Measurements from ENCODE around the gene PPM1G.
A peak's percentile ranks its signal among the peaks of the same experiment; 100 is the strongest.

PPM1G gene

GRCh38 chr2:27379383-27379835 lies 30.0 kb downstream of the PPM1G start:
- TF ChIP-seq CTCF (IDR thresholded peaks at IDR 0.05; ENCODE audit: low read depth, low read length): no peak
- no peak for TF ChIP-seq EZH2phosphoT487 (IDR thresholded peaks at IDR 0.05; ENCODE audit: low read depth)
- H4K20me1 ChIP-seq (ENCODE audit: insufficient read depth, low read length): no peaks in the 10 kb centered on the region
- H3K9me3 ChIP-seq (ENCODE audit: insufficient read depth, low read length): no peaks in the 10 kb centered on the region
- peaks cover 67% of the 10 kb centered on the region for H3K36me3 ChIP-seq (replicated peaks; ENCODE audit: low read depth, low read length)
- H3K4me1 ChIP-seq (ENCODE audit: low read length): peaks cover 18% of the 10 kb centered on the region
- H3K4me3 ChIP-seq (ENCODE audit: low read length): peak overlapping the region; percentile 91
- no peaks in the 10 kb centered on the region for H3K27me3 ChIP-seq (ENCODE audit: low read depth, low read length)
- peak overlapping the region; percentile 97 for H3K4me2 ChIP-seq (ENCODE audit: low read length)
- H3K9ac ChIP-seq (ENCODE audit: low read length): no peak overlapping the region
- H2AFZ ChIP-seq (ENCODE audit: low read depth, low read length): no peak overlapping the region
- H3K79me2 ChIP-seq (ENCODE audit: low read length): peaks cover 13% of the 10 kb centered on the region; the same call in 1 of the 2 replicates
- H3K27ac ChIP-seq (ENCODE audit: low read length): no peak overlapping the region

- Histone ChIP-seq H2AFZ (ENCODE audit: low read depth, low read length) (no peak overlapping the region), H3K4me3 (ENCODE audit: low read length) (no peak overlapping the region), H3K4me1 (ENCODE audit: low read length) (peaks cover 15% of the 10 kb centered on the region), H3K36me3 (replicated peaks; ENCODE audit: low read depth, low read length) (peaks cover 63% of the 10 kb centered on the region), H4K20me1 (ENCODE audit: insufficient read depth, low read length) (no peaks in the 10 kb centered on the region), H3K9me3 (ENCODE audit: insufficient read depth, low read length) (no peaks in the 10 kb centered on the region), H3K4me2 (ENCODE audit: low read length) (no peak overlapping the region), H3K79me2 (ENCODE audit: low read length) (peaks cover 12% of the 10 kb centered on the region; the same call in 1 of the 2 replicates), H3K9ac (ENCODE audit: low read length) (no peak overlapping the region), H3K27me3 (ENCODE audit: low read depth, low read length) (no peaks in the 10 kb centered on the region), H3K27ac (ENCODE audit: low read length) (no peak overlapping the region)
- TF ChIP-seq EZH2phosphoT487 (IDR thresholded peaks at IDR 0.05; ENCODE audit: low read depth): no peak
Measured at GRCh38 chr2:27378809-27379290, 30.5 kb downstream of the PPM1G start.

GRCh38 chr2:27378096-27378808 lies 31.1 kb downstream of the PPM1G start:
- Histone ChIP-seq H3K27me3 (ENCODE audit: low read depth, low read length) (no peaks in the 10 kb centered on the region), H3K4me3 (ENCODE audit: low read length) (no peak overlapping the region), H3K4me2 (ENCODE audit: low read length) (no peak overlapping the region), H4K20me1 (ENCODE audit: insufficient read depth, low read length) (no peaks in the 10 kb centered on the region), H3K4me1 (ENCODE audit: low read length) (peaks cover 12% of the 10 kb centered on the region), H3K27ac (ENCODE audit: low read length) (no peak overlapping the region), H2AFZ (ENCODE audit: low read depth, low read length) (no peak overlapping the region), H3K9me3 (ENCODE audit: insufficient read depth, low read length) (no peaks in the 10 kb centered on the region), H3K9ac (ENCODE audit: low read length) (no peak overlapping the region), H3K79me2 (ENCODE audit: low read length) (peaks cover 9% of the 10 kb centered on the region; the same call in 1 of the 2 replicates), H3K36me3 (replicated peaks; ENCODE audit: low read depth, low read length) (peaks cover 60% of the 10 kb centered on the region)
- TF ChIP-seq EZH2phosphoT487 (IDR thresholded peaks at IDR 0.05; ENCODE audit: low read depth) (no peak), CTCF (IDR thresholded peaks at IDR 0.05; ENCODE audit: low read depth, low read length) (peak; percentile 13; the same call in 1 of the 2 replicates)

- Histone ChIP-seq H3K4me1 (ENCODE audit: low read length) (peaks cover 12% of the 10 kb centered on the region), H3K4me2 (ENCODE audit: low read length) (no peak overlapping the region), H3K79me2 (ENCODE audit: low read length) (peaks cover 15% of the 10 kb centered on the region), H3K27ac (ENCODE audit: low read length) (no peak overlapping the region), H3K27me3 (ENCODE audit: low read depth, low read length) (no peaks in the 10 kb centered on the region), H4K20me1 (ENCODE audit: insufficient read depth, low read length) (no peaks in the 10 kb centered on the region), H3K4me3 (ENCODE audit: low read length) (no peak overlapping the region), H3K9me3 (ENCODE audit: insufficient read depth, low read length) (no peaks in the 10 kb centered on the region), H2AFZ (ENCODE audit: low read depth, low read length) (no peak overlapping the region), H3K36me3 (replicated peaks; ENCODE audit: low read depth, low read length) (peaks cover 62% of the 10 kb centered on the region), H3K9ac (ENCODE audit: low read length) (no peak overlapping the region)
- no peak for TF ChIP-seq CTCF (IDR thresholded peaks at IDR 0.05; ENCODE audit: low read depth, low read length)
- TF ChIP-seq EZH2phosphoT487 (IDR thresholded peaks at IDR 0.05; ENCODE audit: low read depth): no peak
Measured at GRCh38 chr2:27377618-27378095, 31.7 kb downstream of the PPM1G start.

All from OCI-LY3 (cell line).